ENCODE results near the gene OTX2. TPM values are rescaled to one million over a fixed set of nuclear protein-coding genes. Genes with fewer than 3 reads are reported as not detected.

Gene OTX2
- total and polyA plus RNA-seq, 2 experiments from 2014 or later, result 16.5 to 23.9 TPM

GRCh38 chr14:56806760-56807159 is 3.5 kb downstream of the OTX2 start (continued):
- TF ChIP-seq ZNF462 (CRISPR knock-in tag; IDR thresholded peaks at IDR 0.05), result no peak
- no peak for TF ChIP-seq POLR2AphosphoS5 (IDR thresholded peaks at IDR 0.05; ENCODE audit: low read depth)
- no peak for TF ChIP-seq ZNF331 (CRISPR knock-in tag; IDR thresholded peaks at IDR 0.05; ENCODE audit: low read depth)
- TF ChIP-seq NANOG (IDR thresholded peaks at IDR 0.05; ENCODE audit: borderline replicate concordance), result no peak

DNA sequence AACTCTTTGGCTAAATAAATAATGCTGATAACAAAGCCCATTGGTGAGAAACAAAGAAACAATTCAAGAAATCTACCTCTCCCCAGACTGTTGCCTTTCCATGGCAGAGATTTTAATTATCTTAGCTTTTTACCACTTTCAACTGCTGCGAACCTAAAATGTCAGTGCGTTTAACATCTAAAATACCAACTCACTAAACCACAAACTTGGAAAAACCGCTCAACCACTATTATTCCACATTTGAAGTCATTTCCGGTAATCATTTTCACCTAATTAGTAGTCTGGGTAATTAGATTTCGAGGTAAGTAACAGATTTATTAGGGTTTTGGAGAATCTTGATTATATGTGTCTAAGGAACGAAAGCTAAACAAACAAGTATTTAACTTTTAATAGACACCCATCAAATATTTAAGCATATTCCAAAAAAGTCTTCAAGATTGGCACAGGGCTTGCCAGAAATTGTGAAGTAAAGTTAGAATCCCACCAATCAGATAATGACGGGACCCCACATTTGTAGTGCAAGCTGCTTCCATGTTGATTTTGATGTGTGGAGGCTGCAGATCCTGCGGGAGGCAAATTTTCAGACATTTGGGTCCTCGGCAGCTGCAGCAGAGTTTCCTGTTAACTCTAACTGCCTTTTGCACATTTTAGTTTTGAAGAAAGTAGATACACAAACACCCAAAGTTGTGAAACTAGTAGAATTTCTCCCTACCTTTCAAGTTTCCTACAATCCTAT is 4.1 kb downstream of the OTX2 start:
- Histone ChIP-seq H3K9me2 (ENCODE audit: insufficient read depth) (no peaks in the 10 kb centered on the region), H3K36me3 (ENCODE audit: insufficient read depth) (no peaks in the 10 kb centered on the region), H3K4me1 (ENCODE audit: insufficient read depth) (peaks cover 46% of the 10 kb centered on the region), H4K20me1 (replicated peaks; ENCODE audit: insufficient read depth) (no peaks in the 10 kb centered on the region), H3K27me3 (ENCODE audit: insufficient read depth) (peaks cover 82% of the 10 kb centered on the region), H3K27ac (ENCODE audit: low read depth) (peak overlapping the region; percentile 94), H3K79me2 (replicated peaks; ENCODE audit: insufficient read depth) (peaks cover 41% of the 10 kb centered on the region), H3K4me3 (peak overlapping the region; percentile 61), H3K4me2 (peak overlapping the region; percentile 89), H2AFZ (no peak overlapping the region), H3F3A (replicated peaks; ENCODE audit: low read depth) (peaks cover 13% of the 10 kb centered on the region; the same call in 1 of the 2 replicates)
- H3K4me1 Mint-ChIP-seq, result peaks cover 69% of the 10 kb centered on the region
- H3K36me3 Mint-ChIP-seq (ENCODE audit: low read depth), result peaks cover 37% of the 10 kb centered on the region
- H3K4me3 Mint-ChIP-seq, result peak overlapping the region; percentile 93
- peaks cover 76% of the 10 kb centered on the region for H3K27me3 Mint-ChIP-seq (ENCODE audit: insufficient read depth, low read depth, poor library complexity)
- DNase-seq (ENCODE audit: low spot score), result peak; percentile 62
- peak overlapping the region; percentile 95 for H3K27ac Mint-ChIP-seq
- no peak; the same call in 2 of the 3 replicates for ATAC-seq
- H3K9me3 Mint-ChIP-seq, result no peaks in the 10 kb centered on the region; the same call in 2 of the 3 replicates
- TF ChIP-seq EZH2phosphoT487 (IDR thresholded peaks at IDR 0.05; ENCODE audit: unreplicated experiment), result no peak
- no peak for TF ChIP-seq STAT1 (IDR thresholded peaks at IDR 0.05; ENCODE audit: unreplicated experiment)
- no peak for TF ChIP-seq ZNF114 (CRISPR knock-in tag; IDR thresholded peaks at IDR 0.05)
- TF ChIP-seq CTCF (conservative IDR thresholded peaks at IDR 0.05; ENCODE audit: low read depth in 2 of 2), result no peak
- TF ChIP-seq NANOG (IDR thresholded peaks at IDR 0.05; ENCODE audit: borderline replicate concordance), result no peak
- TF ChIP-seq CREB1 (CRISPR knock-in tag; IDR thresholded peaks at IDR 0.05; ENCODE audit: low read depth), result no peak
- TF ChIP-seq, protein P1, sequence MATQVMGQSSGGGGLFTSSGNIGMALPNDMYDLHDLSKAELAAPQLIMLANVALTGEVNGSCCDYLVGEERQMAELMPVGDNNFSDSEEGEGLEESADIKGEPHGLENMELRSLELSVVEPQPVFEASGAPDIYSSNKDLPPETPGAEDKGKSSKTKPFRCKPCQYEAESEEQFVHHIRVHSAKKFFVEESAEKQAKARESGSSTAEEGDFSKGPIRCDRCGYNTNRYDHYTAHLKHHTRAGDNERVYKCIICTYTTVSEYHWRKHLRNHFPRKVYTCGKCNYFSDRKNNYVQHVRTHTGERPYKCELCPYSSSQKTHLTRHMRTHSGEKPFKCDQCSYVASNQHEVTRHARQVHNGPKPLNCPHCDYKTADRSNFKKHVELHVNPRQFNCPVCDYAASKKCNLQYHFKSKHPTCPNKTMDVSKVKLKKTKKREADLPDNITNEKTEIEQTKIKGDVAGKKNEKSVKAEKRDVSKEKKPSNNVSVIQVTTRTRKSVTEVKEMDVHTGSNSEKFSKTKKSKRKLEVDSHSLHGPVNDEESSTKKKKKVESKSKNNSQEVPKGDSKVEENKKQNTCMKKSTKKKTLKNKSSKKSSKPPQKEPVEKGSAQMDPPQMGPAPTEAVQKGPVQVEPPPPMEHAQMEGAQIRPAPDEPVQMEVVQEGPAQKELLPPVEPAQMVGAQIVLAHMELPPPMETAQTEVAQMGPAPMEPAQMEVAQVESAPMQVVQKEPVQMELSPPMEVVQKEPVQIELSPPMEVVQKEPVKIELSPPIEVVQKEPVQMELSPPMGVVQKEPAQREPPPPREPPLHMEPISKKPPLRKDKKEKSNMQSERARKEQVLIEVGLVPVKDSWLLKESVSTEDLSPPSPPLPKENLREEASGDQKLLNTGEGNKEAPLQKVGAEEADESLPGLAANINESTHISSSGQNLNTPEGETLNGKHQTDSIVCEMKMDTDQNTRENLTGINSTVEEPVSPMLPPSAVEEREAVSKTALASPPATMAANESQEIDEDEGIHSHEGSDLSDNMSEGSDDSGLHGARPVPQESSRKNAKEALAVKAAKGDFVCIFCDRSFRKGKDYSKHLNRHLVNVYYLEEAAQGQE (IDR thresholded peaks at IDR 0.05; ENCODE audit: unreplicated experiment), result no peak
- no peak for TF ChIP-seq POLR2AphosphoS5 (IDR thresholded peaks at IDR 0.05; ENCODE audit: low read depth)
- TF ChIP-seq EZH2 (IDR thresholded peaks at IDR 0.05; ENCODE audit: low read depth, unreplicated experiment), result no peak
